GM18499 (cell line): ENCODE data around the gene ATP11A.

Experiments
- ATAC-seq: cut with Tn5 transposase; IDR thresholded peaks from one replicate; pipeline ENCODE4 v1.9.1; 2021; ENCODE audit warnings: moderate number of reproducible peaks; ENCODE audit not compliant: insufficient read depth, unreplicated experiment

The ATP11A gene

DNA sequence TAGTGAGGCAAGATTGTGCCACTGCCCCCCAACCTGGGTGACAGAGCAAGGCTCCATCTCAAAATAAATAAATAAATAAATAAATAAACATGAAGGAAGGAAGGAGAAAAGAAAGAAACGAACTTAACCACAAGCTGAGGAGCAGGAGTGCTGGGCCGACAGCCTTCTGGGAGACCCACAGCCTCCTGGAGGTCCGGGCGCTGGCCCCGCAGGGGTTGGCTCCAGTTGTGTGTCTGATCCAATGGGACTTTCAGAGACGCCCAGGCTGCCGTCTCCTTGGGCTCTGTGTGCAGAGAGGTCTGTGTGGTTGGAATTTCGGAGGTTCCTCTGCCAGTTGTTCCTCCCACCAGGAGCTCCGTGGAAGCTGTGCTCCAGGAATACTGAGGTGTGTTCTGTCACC lies 243.1 kb downstream of the ATP11A start:
- ATAC-seq: no peak

DNA sequence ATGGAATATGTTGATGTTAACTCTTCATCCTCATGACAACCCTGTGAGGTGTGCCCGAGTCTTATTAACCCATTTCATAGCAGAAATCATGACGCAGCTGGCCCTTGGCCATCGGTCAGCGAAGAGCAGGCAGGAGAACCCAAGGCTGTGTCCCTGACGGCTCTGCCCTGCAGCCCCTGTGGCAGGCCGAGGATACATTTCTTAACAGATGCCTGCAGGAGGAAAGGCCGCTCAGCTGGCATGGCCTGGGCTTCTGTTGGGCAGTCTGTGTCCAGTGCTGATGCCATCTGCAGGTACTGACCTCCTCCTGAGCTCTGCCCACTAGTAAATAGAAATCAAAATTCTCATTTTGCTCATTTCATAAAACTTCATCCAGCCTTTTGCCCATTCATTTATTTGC lies 243.8 kb downstream of the ATP11A start:
- no peak for ATAC-seq

DNA sequence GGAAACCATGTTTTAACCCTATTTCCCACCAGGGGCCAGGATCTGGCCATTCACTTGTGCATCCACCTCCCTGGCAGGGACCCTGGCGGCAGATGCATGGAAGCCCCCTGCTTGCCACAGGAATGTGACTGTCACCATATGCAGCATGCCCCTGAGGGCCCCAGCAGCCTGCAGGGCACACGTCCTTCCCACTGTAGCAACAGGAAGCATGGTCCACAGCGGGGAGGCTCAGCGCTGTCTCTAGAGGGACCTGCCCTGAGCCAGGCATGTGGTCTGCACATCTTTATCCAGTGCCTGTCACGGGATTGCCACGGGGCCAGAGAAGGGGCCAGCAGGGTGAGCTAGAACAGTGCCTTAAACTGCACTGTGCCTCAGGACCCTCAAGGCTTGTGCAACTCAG lies 244.2 kb downstream of the ATP11A start:
- no peak for ATAC-seq
